Bronchial epithelial cell (primary cell): ENCODE results near the gene MAP3K5. TPM values are rescaled to one million over a fixed set of nuclear protein-coding genes. Genes with fewer than 3 reads are reported as not detected.
"Not testable (repeated sequence)": the region's sequence is repeated elsewhere in the genome, so short reads cannot be mapped to it uniquely, and the experiment has no call there.

ENCODE experiments used
- DNase-seq: peaks from one replicate; pipeline ENCODE4 v3.0.0-alpha.2; 2010; ENCODE audit warnings: low read depth
- FAIRE-seq: peaks from 2 replicates; lab custom pipeline; 2011; peaks lifted over from hg19 to GRCh38; lab: Jason Lieb, UNC
- H3K27me3 ChIP-seq: 2 replicates; pipeline ENCODE4 v1.5.1; 2011; ENCODE audit warnings: low read length; ENCODE audit not compliant: control insufficient read depth, insufficient read depth
- H3K36me3 ChIP-seq: 2 replicates; pipeline ENCODE4 v1.5.1; 2011; ENCODE audit warnings: low read length; ENCODE audit not compliant: control insufficient read depth, insufficient read depth
- H3K4me3 ChIP-seq: 2 replicates; pipeline ENCODE4 v1.5.1; 2011; ENCODE audit warnings: mild to moderate bottlenecking, low read depth, low read length, control low read depth
- CTCF ChIP-seq: IDR thresholded peaks from 2 replicates; pipeline ENCODE4 v1.5.1; 2011; ENCODE audit warnings: mild to moderate bottlenecking, moderate library complexity, low read length, control low read depth, inconsistent platforms; ENCODE audit not compliant: insufficient read depth, severe bottlenecking
- total RNA-seq: library from RNA; depleted of rRNA; stranded (reverse); fragments of >200 nt; gene quantifications from 2 replicates; pipeline ENCODE4 v1.2.1, GENCODE V29; 2014

MAP3K5 gene
- total RNA-seq, 1 donor from 2014 or later, result 8.2 TPM

- no peaks in the 10 kb centered on the region for H3K27me3 ChIP-seq
- peak; percentile 44 for DNase-seq
- TF ChIP-seq CTCF, result no peak
- no peaks in the 10 kb centered on the region for H3K36me3 ChIP-seq
- H3K4me3 ChIP-seq, result peak overlapping the region; percentile 76
- FAIRE-seq, result no peak
Measured at GRCh38 chr6:136791296-136792094, 782 bp downstream of the MAP3K5 start.

GRCh38 chr6:136790411-136791295 is 1.6 kb downstream of the MAP3K5 start:
- H3K36me3 ChIP-seq, result no peaks in the 10 kb centered on the region
- H3K4me3 ChIP-seq, result peak overlapping the region; percentile 76
- FAIRE-seq, result no peak
- no peak for DNase-seq
- TF ChIP-seq CTCF, result no peak
- H3K27me3 ChIP-seq, result no peaks in the 10 kb centered on the region

GRCh38 chr6:136789440-136789839 is 2.8 kb downstream of the MAP3K5 start:
- not testable (repeated sequence) for H3K4me3 ChIP-seq, H3K36me3 ChIP-seq, H3K27me3 ChIP-seq, DNase-seq, FAIRE-seq

GRCh38 chr6:136788069-136788902 is 4.0 kb downstream of the MAP3K5 start:
- TF ChIP-seq CTCF, result no peak
- H3K27me3 ChIP-seq, result no peaks in the 10 kb centered on the region
- DNase-seq, result peak; percentile 83
- no peaks in the 10 kb centered on the region for H3K36me3 ChIP-seq
- H3K4me3 ChIP-seq, result no peak overlapping the region
- no peak for FAIRE-seq

- no peaks in the 10 kb centered on the region for H3K27me3 ChIP-seq
- H3K4me3 ChIP-seq, result no peak overlapping the region
Measured at GRCh38 chr6:136787726-136788068, 4.6 kb downstream of the MAP3K5 start.

More at GRCh38 chr6:136787726-136788068, 4.6 kb downstream of the MAP3K5 start:
- DNase-seq, result no peak
- no peaks in the 10 kb centered on the region for H3K36me3 ChIP-seq
- no peak for TF ChIP-seq CTCF
- no peak for FAIRE-seq
